SK-N-MC (cell line): ENCODE results near the gene TIMMDC1.

Experiments used
- EZH2 ChIP-seq: fragments of 200-600 bp; sonication (generic); IDR thresholded peaks from one replicate; pipeline ENCODE4 v1.6.1; 2017; ENCODE audit warnings: antibody characterized with exemption
- FOXP2 ChIP-seq: optimal IDR thresholded peaks from 2 replicates; pipeline ENCODE3; 2011; ENCODE audit warnings: mild to moderate bottlenecking, moderate library complexity; ENCODE audit not compliant: insufficient read depth; ENCODE audit errors: extremely low read length, control extremely low read depth
- POLR2AphosphoS5 ChIP-seq: IDR thresholded peaks from 2 replicates; pipeline ENCODE4 v1.6.1; 2012; ENCODE audit warnings: mild to moderate bottlenecking, low read depth, low read length, borderline replicate concordance

DNA sequence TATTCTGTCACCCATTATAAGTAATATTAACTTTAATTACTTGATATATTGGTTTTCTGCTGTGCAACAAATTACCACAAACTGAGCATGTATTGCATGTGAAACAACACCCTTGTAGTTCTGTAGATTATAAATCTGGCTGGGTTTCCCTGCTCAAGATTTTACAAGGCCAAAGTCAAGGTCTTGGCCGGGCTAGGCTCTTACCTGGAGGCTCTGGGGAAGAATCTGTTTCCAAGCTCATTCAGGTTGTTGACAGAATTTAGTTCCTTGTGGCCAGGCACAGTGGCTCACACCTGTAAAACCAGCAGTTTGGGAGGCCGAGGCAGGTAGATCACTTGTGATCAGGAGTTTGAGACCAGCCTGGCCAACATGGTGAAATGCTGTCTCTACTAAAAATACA, 16.3 kb downstream of the TIMMDC1 start:
- TF ChIP-seq EZH2, result no peak
- TF ChIP-seq POLR2AphosphoS5, result no peak
- no peak for TF ChIP-seq FOXP2
